GM19351 (cell line): ENCODE measurements around the gene MAFB.

Source experiments
- ATAC-seq: cut with Tn5 transposase; IDR thresholded peaks from one replicate; pipeline ENCODE4 v1.9.1; 2021; ENCODE audit warnings: mild to moderate bottlenecking, moderate library complexity; ENCODE audit not compliant: unreplicated experiment

MAFB gene

DNA sequence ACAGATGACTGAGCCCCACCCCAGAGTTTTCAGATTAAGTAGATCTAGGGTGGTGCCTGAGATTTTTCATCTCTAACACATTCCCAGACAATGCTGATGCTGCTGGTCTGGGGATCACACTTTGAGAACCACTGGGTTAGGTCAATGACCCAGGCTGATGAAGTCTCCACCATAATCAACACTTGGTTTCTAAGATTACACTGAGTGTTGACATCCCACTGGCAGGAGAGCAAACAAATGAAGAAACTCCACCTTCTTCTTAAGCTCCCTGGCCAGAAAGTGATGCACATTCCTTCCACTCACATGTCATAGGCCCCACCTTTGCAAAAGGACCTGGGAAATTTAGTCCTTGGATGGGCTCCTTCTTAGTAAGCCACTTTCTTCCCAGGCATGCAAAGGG, 53.1 kb downstream of the MAFB start:
- no peak for ATAC-seq
